ENCODE measurements around the gene MUC5AC. TPM values are rescaled to one million over a fixed set of nuclear protein-coding genes. Genes with fewer than 3 reads are reported as not detected.
A peak's percentile ranks its signal among the peaks of the same experiment; 100 is the strongest.

The MUC5AC gene
- total RNA-seq, 1 donor from 2014 or later: not detected

GRCh38 chr11:1228101-1228821 is 70.5 kb downstream of the MUC5AC start:
- TF ChIP-seq, protein P1, sequence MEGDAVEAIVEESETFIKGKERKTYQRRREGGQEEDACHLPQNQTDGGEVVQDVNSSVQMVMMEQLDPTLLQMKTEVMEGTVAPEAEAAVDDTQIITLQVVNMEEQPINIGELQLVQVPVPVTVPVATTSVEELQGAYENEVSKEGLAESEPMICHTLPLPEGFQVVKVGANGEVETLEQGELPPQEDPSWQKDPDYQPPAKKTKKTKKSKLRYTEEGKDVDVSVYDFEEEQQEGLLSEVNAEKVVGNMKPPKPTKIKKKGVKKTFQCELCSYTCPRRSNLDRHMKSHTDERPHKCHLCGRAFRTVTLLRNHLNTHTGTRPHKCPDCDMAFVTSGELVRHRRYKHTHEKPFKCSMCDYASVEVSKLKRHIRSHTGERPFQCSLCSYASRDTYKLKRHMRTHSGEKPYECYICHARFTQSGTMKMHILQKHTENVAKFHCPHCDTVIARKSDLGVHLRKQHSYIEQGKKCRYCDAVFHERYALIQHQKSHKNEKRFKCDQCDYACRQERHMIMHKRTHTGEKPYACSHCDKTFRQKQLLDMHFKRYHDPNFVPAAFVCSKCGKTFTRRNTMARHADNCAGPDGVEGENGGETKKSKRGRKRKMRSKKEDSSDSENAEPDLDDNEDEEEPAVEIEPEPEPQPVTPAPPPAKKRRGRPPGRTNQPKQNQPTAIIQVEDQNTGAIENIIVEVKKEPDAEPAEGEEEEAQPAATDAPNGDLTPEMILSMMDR (IDR thresholded peaks at IDR 0.05; ENCODE audit: unreplicated experiment): no peak
- Mint-ChIP-seq H3K4me1 (ENCODE audit: low read depth) (no peaks in the 10 kb centered on the region), H3K27me3 (no peaks in the 10 kb centered on the region), H3K36me3 (ENCODE audit: insufficient read depth) (no peaks in the 10 kb centered on the region), H3K9me3 (ENCODE audit: low read depth) (no peaks in the 10 kb centered on the region), H3K27ac (no peak overlapping the region), H3K4me3 (ENCODE audit: low read depth) (no peak overlapping the region)
- no peak for DNase-seq (ENCODE audit: low spot score, unreplicated experiment)

DNA sequence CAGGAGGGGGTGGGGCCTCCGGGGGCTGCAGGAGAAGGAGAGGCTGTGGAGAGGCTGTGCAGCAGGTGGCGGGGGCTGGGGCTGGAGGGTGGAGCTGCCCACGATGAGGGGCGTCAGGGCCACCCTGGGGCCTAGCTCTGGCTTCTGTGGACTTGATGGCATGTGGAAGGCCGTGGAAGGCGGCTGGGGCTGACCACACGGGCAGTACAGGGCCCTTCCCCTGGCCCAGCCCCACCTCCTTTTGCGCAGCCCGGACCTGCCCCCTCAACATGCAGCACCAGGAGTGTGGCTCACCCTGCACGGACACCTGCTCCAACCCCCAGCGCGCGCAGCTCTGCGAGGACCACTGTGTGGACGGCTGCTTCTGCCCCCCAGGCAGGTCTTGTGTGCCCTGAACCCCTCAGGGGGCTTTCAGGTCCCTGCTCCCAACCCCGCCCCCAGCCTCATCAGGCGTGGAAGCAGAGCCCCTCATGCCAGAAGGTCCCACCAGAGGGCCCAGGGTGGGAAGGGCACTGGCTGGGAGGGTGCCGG is 71.2 kb downstream of the MUC5AC start:
- Mint-ChIP-seq H3K36me3 (ENCODE audit: insufficient read depth) (no peaks in the 10 kb centered on the region), H3K27me3 (no peaks in the 10 kb centered on the region), H3K27ac (no peak overlapping the region), H3K4me1 (ENCODE audit: low read depth) (no peaks in the 10 kb centered on the region), H3K9me3 (ENCODE audit: low read depth) (no peaks in the 10 kb centered on the region), H3K4me3 (ENCODE audit: low read depth) (no peak overlapping the region)
- TF ChIP-seq, protein P1 (IDR thresholded peaks at IDR 0.05; ENCODE audit: unreplicated experiment): no peak
- no peak for DNase-seq (ENCODE audit: low spot score, unreplicated experiment)

DNA sequence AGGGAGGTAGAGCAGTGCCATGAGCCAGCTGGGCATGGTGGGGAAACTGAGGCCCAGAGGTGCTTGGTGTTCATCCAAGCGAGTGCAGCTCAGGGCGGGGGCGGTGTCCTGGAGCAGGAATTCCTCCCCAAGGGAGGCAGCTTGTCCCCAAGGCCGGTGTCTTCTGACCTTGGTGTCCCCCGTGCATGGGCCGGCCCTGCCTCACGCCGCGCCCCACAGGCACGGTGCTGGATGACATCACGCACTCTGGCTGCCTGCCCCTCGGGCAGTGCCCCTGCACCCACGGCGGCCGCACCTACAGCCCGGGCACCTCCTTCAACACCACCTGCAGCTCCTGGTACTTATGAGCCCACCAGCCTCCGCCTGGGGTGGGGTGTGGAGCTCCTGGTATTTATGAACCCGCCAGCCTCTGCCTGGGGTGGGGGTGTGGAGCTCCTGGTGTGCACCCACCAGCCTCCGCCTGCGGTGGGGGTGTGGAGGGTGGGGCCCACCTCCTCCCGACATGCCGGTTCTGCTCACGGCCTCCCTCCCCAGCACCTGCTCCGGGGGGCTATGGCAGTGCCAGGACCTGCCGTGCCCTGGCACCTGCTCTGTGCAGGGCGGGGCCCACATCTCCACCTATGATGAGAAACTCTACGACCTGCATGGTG is 71.8 kb downstream of the MUC5AC start:
- H3K4me1 Mint-ChIP-seq (ENCODE audit: low read depth): no peaks in the 10 kb centered on the region
- H3K27ac Mint-ChIP-seq: peak overlapping the region; percentile 56
- TF ChIP-seq, protein P1 (IDR thresholded peaks at IDR 0.05; ENCODE audit: unreplicated experiment): no peak
- no peaks in the 10 kb centered on the region for H3K9me3 Mint-ChIP-seq (ENCODE audit: low read depth)
- no peak for DNase-seq (ENCODE audit: low spot score, unreplicated experiment)
- H3K27me3 Mint-ChIP-seq: no peaks in the 10 kb centered on the region
- no peaks in the 10 kb centered on the region for H3K36me3 Mint-ChIP-seq (ENCODE audit: insufficient read depth)
- H3K4me3 Mint-ChIP-seq (ENCODE audit: low read depth): no peak overlapping the region

GRCh38 chr11:1230121-1230455 is 72.3 kb downstream of the MUC5AC start:
- no peak overlapping the region for H3K4me3 Mint-ChIP-seq (ENCODE audit: low read depth)
- no peaks in the 10 kb centered on the region for H3K4me1 Mint-ChIP-seq (ENCODE audit: low read depth)
- H3K27ac Mint-ChIP-seq: peak overlapping the region; percentile 56
- TF ChIP-seq, protein P1 (IDR thresholded peaks at IDR 0.05; ENCODE audit: unreplicated experiment): no peak
- H3K27me3 Mint-ChIP-seq: no peaks in the 10 kb centered on the region
- no peaks in the 10 kb centered on the region for H3K9me3 Mint-ChIP-seq (ENCODE audit: low read depth)
- DNase-seq (ENCODE audit: low spot score, unreplicated experiment): no peak
- H3K36me3 Mint-ChIP-seq (ENCODE audit: insufficient read depth): no peaks in the 10 kb centered on the region

GRCh38 chr11:1230456-1231395 is 73.0 kb downstream of the MUC5AC start:
- H3K4me1 Mint-ChIP-seq (ENCODE audit: low read depth): no peaks in the 10 kb centered on the region
- H3K27ac Mint-ChIP-seq: no peak overlapping the region
- no peaks in the 10 kb centered on the region for H3K9me3 Mint-ChIP-seq (ENCODE audit: low read depth)
- no peak for DNase-seq (ENCODE audit: low spot score, unreplicated experiment)
- H3K4me3 Mint-ChIP-seq (ENCODE audit: low read depth): no peak overlapping the region
- TF ChIP-seq, protein P1 (IDR thresholded peaks at IDR 0.05; ENCODE audit: unreplicated experiment): no peak
- no peaks in the 10 kb centered on the region for H3K36me3 Mint-ChIP-seq (ENCODE audit: insufficient read depth)
- no peaks in the 10 kb centered on the region for H3K27me3 Mint-ChIP-seq

All from progenitor cell of endocrine pancreas (in vitro differentiated cells).